ENCODE data around the gene STIP1.

DNA sequence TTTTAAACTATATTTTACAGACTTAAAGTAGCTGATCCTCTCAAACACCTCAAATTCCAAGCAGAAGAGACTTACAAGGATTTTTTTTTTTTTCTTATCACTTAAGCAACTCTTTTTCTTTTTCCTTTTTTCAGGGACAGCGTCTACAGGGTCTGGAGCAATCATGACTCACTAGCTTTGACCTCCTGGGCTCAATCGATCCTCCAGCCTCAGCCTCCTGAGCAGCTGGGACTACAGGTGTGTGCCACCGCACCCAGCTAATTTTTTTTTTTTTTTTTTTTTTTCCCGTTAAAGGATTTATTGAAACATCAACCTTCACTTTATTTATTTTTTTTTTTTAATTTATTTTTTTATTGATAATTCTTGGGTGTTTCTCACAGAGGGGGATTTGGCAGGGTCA, 15.6 kb upstream of the STIP1 start:
- TF ChIP-seq, protein P1, sequence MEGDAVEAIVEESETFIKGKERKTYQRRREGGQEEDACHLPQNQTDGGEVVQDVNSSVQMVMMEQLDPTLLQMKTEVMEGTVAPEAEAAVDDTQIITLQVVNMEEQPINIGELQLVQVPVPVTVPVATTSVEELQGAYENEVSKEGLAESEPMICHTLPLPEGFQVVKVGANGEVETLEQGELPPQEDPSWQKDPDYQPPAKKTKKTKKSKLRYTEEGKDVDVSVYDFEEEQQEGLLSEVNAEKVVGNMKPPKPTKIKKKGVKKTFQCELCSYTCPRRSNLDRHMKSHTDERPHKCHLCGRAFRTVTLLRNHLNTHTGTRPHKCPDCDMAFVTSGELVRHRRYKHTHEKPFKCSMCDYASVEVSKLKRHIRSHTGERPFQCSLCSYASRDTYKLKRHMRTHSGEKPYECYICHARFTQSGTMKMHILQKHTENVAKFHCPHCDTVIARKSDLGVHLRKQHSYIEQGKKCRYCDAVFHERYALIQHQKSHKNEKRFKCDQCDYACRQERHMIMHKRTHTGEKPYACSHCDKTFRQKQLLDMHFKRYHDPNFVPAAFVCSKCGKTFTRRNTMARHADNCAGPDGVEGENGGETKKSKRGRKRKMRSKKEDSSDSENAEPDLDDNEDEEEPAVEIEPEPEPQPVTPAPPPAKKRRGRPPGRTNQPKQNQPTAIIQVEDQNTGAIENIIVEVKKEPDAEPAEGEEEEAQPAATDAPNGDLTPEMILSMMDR (IDR thresholded peaks at IDR 0.05), result no peak
- no peak for TF ChIP-seq POLR2A (IDR thresholded peaks at IDR 0.05)
